Thoracic aorta (tissue), 2 donors: ENCODE results near the gene MALRD1. TPM values are rescaled to one million over a fixed set of nuclear protein-coding genes. Genes with fewer than 3 reads are reported as not detected.
A peak's percentile ranks its signal among the peaks of the same experiment; 100 is the strongest.
"Not testable (repeated sequence)": the region's sequence is repeated elsewhere in the genome, so short reads cannot be mapped to it uniquely, and the experiment has no call there.

ENCODE experiments used
- ATAC-seq: fragments of 150-250 bp; one replicate; pipeline ENCODE4 v1.8.0; 2017; ENCODE audit warnings: low read depth; ENCODE audit not compliant: insufficient number of reproducible peaks, low FRiP score
- DNase-seq: peaks from one replicate; pipeline ENCODE4 v3.0.0-alpha.2; 2020; ENCODE audit warnings: low spot score
- H3K27ac ChIP-seq, 2 donors: fragments of 200-600 bp; sonication (generic); 1 replicate in 1 of 2; 2 replicates in 1 of 2; pipeline ENCODE4 v1.5.1; 2016; ENCODE audit warnings: mild to moderate bottlenecking in 2 of 2, moderate library complexity in 2 of 2
- H3K27me3 ChIP-seq: fragments of 200-600 bp; sonication (generic); replicated peaks from 2 replicates; pipeline ENCODE4 v1.6.0; 2016; ENCODE audit warnings: mild to moderate bottlenecking; ENCODE audit not compliant: insufficient read depth
- H3K36me3 ChIP-seq: fragments of 200-600 bp; sonication (generic); one replicate; pipeline ENCODE4 v1.5.1; 2016
- H3K4me1 ChIP-seq, 2 donors: fragments of 200-600 bp; sonication (generic); 1 replicate in 1 of 2; 2 replicates in 1 of 2; pipeline versions ENCODE4 v1.5.1 to v1.6.0; 2016; ENCODE audit warnings: low read depth in 2 of 2, mild to moderate bottlenecking in 1 of 2; ENCODE audit not compliant: control insufficient read depth in 1 of 2
- H3K4me3 ChIP-seq: fragments of 200-600 bp; sonication (generic); 2 replicates; pipeline ENCODE4 v1.5.1; 2016; ENCODE audit warnings: mild to moderate bottlenecking
- H3K9me3 ChIP-seq: fragments of 200-600 bp; sonication (generic); 2 replicates; pipeline ENCODE4 v1.5.1; 2016
- CTCF ChIP-seq: fragments of 200-600 bp; sonication (generic); IDR thresholded peaks from one replicate; pipeline ENCODE4 v1.5.1; 2019; ENCODE audit warnings: antibody characterized with exemption
- total RNA-seq, 2 donors: library from RNA; depleted of rRNA; stranded (reverse); fragments of >200 nt; gene quantifications; one replicate each; pipeline versions ENCODE4 v1.1.0 to v1.2.3, GENCODE V29; 2016

Gene MALRD1
- total RNA-seq, 2 donors from 2014 or later = 0.92 to 5.3 TPM

DNA sequence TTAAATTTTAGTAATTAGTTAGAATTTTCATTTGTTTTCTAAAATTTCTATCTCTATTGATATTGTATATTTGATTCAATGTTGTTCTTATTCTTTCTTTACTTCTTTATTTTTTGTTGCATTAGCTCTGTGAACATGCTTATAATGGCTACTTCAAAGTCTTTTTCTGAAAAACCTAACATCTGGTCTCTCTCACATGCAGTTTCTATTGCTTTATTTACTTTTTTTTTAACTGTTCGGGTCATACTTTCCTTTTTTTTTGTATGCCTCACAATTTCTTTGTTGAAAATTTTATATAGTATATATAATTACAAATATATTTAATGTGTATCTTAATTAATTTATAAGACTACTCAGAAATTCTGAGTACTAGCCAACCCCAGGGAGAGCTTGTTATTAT lies 715.5 kb downstream of the MALRD1 start:
- Histone ChIP-seq H3K4me1 (peaks cover 0 to 4% of the 10 kb centered on the region in 2 donors), H3K4me3 (no peak overlapping the region), H3K36me3 (no peaks in the 10 kb centered on the region), H3K9me3 (no peaks in the 10 kb centered on the region), H3K27me3 (no peaks in the 10 kb centered on the region), H3K27ac (no peak overlapping the region)
- no peak for DNase-seq
- TF ChIP-seq CTCF = no peak
- no peak for ATAC-seq

DNA sequence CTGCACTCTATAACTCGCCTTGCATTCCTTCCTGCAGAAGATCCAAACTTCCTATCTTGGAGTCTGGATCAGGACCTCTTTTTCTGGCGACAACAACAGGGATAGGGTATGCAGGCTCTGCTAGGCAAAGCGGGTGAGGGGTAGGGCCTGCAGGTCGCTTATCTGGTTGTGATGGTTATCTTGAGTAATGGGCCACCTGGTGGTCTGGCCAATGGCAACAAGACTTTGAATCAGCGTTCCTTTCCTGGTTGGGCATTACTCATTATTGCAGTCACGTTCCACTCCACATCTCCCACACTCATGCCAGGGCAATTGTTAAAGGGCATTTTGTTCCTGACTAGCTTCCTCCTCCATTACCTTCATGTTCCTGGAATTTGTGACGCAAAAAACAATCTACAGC lies 719.3 kb downstream of the MALRD1 start:
- ATAC-seq = no peak
- H3K4me3 ChIP-seq = no peak overlapping the region
- peaks cover 4 to 5% of the 10 kb centered on the region in 2 donors for H3K4me1 ChIP-seq
- no peak for DNase-seq
- H3K9me3 ChIP-seq = no peaks in the 10 kb centered on the region
- no peak overlapping the region for H3K27ac ChIP-seq
- no peak for TF ChIP-seq CTCF
- H3K36me3 ChIP-seq = no peaks in the 10 kb centered on the region
- H3K27me3 ChIP-seq = no peaks in the 10 kb centered on the region

DNA sequence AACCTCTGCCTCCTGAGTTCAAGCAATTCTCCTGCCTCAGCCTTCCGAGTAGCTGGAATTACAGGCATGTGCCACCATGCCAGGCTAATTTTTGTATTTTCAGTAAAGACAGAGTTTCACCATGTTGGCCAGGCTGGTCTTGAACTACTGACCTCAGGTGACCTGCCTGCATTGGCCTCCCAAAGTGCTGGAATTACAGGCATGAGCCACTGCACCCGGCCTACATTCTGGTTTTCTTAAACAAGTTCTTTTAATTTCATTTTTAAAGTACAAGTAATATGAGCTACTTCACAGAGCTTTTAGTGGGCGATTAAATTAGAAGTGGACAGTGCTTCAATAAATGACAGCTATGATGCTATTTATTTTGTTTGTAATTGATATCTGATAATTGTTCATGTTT lies 721.2 kb downstream of the MALRD1 start:
- H3K27ac ChIP-seq = peak overlapping the region in 1 of 2 donors; percentile 8
- not testable (repeated sequence) for H3K4me3 ChIP-seq, H3K27me3 ChIP-seq

GRCh38 chr10:19772972-19773371 lies 724.4 kb downstream of the MALRD1 start:
- Histone ChIP-seq H3K27ac (no peak overlapping the region), H3K4me1 (peaks cover 4 to 5% of the 10 kb centered on the region in 2 donors), H3K27me3 (no peaks in the 10 kb centered on the region), H3K4me3 (no peak overlapping the region), H3K9me3 (no peaks in the 10 kb centered on the region), H3K36me3 (no peaks in the 10 kb centered on the region)
- DNase-seq (no peak), ATAC-seq (no peak)
- no peak for TF ChIP-seq CTCF

More for the DNA sequence above, 721.2 kb downstream of the MALRD1 start:
- not testable (repeated sequence) for ATAC-seq, H3K4me1 ChIP-seq, H3K9me3 ChIP-seq, H3K36me3 ChIP-seq, DNase-seq

DNA sequence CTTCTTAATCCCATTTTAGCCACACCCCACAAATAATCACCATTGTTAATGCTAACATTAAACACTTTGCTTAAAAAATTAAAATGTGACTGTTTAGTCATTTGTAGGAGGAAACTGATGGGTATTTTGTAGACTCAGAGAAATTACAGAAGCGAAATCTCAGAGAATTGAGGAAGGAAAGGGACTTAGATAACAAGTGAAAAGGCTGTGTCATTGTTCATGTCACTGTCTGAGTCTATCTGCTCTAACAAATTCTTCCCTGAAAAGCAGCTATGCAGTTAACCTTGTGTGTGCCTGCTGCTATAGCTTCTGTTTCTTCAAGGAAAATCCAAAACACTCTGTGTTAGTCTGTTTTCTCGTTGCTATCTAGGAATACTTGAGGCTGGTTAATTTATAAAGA lies 726.7 kb downstream of the MALRD1 start:
- no peak for ATAC-seq
- Histone ChIP-seq H3K27ac (no peak overlapping the region), H3K36me3 (no peaks in the 10 kb centered on the region), H3K9me3 (no peaks in the 10 kb centered on the region), H3K4me3 (no peak overlapping the region), H3K27me3 (no peaks in the 10 kb centered on the region), H3K4me1 (no peaks in the 10 kb centered on the region)
- no peak for TF ChIP-seq CTCF
- DNase-seq = no peak

GRCh38 chr10:19777806-19778205 lies 729.2 kb downstream of the MALRD1 start:
- Histone ChIP-seq H3K4me3 (no peak overlapping the region), H3K27ac (no peak overlapping the region), H3K9me3 (no peaks in the 10 kb centered on the region), H3K4me1 (no peaks in the 10 kb centered on the region), H3K27me3 (no peaks in the 10 kb centered on the region), H3K36me3 (no peaks in the 10 kb centered on the region)
- no peak for ATAC-seq
- DNase-seq = no peak
- TF ChIP-seq CTCF = no peak
